ENCODE results near the gene ITIH2.

The ITIH2 gene

DNA sequence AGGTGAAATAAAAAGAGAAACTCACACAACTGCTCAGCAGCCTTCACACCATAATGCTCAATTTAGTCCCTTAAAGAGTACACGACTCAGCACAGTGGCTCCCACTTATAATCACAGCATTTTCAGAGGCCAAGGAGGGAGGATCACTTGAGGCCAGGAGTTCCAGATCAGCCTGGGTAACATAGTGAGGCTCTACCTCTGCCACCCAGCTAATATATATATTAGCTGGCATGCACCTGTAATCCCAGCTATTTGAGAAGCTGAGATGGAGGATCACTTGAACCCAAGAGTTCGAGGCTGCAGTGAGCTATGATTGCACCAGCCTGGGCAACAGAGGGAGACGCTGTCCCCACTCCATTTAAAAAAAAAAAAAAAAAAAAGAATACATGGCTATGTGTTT lies 2.2 kb downstream of the ITIH2 start:
- TF ChIP-seq CTCF (IDR thresholded peaks at IDR 0.05; ENCODE audit: borderline replicate concordance, extremely low read depth, low read length, poor library complexity, severe bottlenecking): no peak
- no peak for TF ChIP-seq EZH2 (IDR thresholded peaks at IDR 0.05; ENCODE audit: borderline replicate concordance, low read depth, low read length, severe bottlenecking)
- Histone ChIP-seq H3K4me2 (ENCODE audit: insufficient read depth, low read length) (no peak overlapping the region), H3K27me3 (ENCODE audit: insufficient read depth, low read length, poor library complexity) (peaks cover 3% of the 10 kb centered on the region), H3K4me1 (ENCODE audit: insufficient read depth, low read length) (no peaks in the 10 kb centered on the region), H3K79me2 (ENCODE audit: insufficient read depth, low read length) (no peaks in the 10 kb centered on the region), H3K9me3 (ENCODE audit: insufficient read depth, low read length, severe bottlenecking) (no peaks in the 10 kb centered on the region), H2AFZ (ENCODE audit: low read depth, low read length) (no peak overlapping the region), H3K36me3 (ENCODE audit: insufficient read depth, low read length) (no peaks in the 10 kb centered on the region), H3K27ac (ENCODE audit: low read length) (no peak overlapping the region), H3K9ac (ENCODE audit: low read depth, low read length) (no peak overlapping the region), H4K20me1 (ENCODE audit: insufficient read depth, low read length) (no peaks in the 10 kb centered on the region), H3K4me3 (ENCODE audit: low read depth in 1 of 2, low read length in 2 of 2) (no peak overlapping the region)
- no peak for DNase-seq
- no peak for ATAC-seq (ENCODE audit: insufficient read depth, low read depth)

DNA sequence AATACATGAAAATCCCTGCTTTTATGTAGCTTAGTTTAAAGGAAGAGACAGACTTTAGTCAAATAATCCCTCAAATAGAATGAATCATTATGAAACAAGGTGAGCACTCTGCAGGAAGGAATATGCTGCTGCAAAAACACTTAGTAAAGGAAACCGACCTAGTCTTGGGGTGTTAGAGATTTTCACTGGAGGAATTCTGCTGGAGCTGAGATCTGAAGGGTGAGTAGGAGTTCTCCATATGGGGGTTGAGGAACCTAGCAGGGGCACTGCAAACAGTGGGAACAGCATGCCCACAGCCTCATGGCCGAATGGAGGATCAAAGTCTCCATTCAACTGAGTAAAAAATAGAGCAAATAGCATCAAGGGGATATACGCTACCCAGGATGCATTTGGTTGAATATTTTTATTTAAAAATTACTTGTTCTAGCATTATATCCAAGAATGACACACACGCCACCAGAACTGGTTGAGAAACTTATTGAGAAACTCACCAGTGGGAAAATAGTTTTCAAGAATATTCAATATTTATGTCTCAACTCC lies 3.5 kb downstream of the ITIH2 start:
- H3K4me1 ChIP-seq (ENCODE audit: insufficient read depth, low read length): no peaks in the 10 kb centered on the region
- no peak overlapping the region for H3K27ac ChIP-seq (ENCODE audit: low read length)
- no peak overlapping the region for H2AFZ ChIP-seq (ENCODE audit: low read depth, low read length)
- H4K20me1 ChIP-seq (ENCODE audit: insufficient read depth, low read length): no peaks in the 10 kb centered on the region
- H3K27me3 ChIP-seq (ENCODE audit: insufficient read depth, low read length, poor library complexity): peaks cover 3% of the 10 kb centered on the region
- H3K79me2 ChIP-seq (ENCODE audit: insufficient read depth, low read length): no peaks in the 10 kb centered on the region
- H3K4me2 ChIP-seq (ENCODE audit: insufficient read depth, low read length): no peak overlapping the region
- H3K9me3 ChIP-seq (ENCODE audit: insufficient read depth, low read length, severe bottlenecking): no peaks in the 10 kb centered on the region
- no peaks in the 10 kb centered on the region for H3K36me3 ChIP-seq (ENCODE audit: insufficient read depth, low read length)
- ATAC-seq (ENCODE audit: insufficient read depth, low read depth): no peak
- no peak overlapping the region for H3K4me3 ChIP-seq (ENCODE audit: low read depth in 1 of 2, low read length in 2 of 2)
- no peak overlapping the region for H3K9ac ChIP-seq (ENCODE audit: low read depth, low read length)
- no peak for DNase-seq
- TF ChIP-seq CTCF (IDR thresholded peaks at IDR 0.05; ENCODE audit: borderline replicate concordance, extremely low read depth, low read length, poor library complexity, severe bottlenecking) (no peak), EZH2 (IDR thresholded peaks at IDR 0.05; ENCODE audit: borderline replicate concordance, low read depth, low read length, severe bottlenecking) (no peak)

DNA sequence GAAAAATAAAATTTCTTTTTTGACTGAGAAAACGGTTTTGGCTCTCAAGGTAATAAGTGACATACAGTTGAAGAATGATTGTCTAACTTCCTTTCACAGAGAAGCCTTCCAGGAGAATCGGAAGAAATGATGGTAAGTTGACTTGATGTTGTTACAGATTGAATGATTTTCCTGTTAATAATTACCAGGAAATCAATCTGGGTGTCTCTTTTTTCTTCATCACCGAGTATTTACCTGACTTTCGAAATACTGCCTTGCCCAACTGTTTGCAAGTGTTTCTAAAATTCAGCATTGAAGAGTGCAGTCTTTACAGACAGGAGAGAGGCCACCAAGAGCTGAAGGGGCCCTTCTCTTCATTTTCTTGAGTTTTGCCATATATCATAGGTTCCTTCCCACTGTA lies 4.0 kb downstream of the ITIH2 start:
- Histone ChIP-seq H3K27ac (ENCODE audit: low read length) (no peak overlapping the region), H2AFZ (ENCODE audit: low read depth, low read length) (no peak overlapping the region), H3K4me2 (ENCODE audit: insufficient read depth, low read length) (no peak overlapping the region), H4K20me1 (ENCODE audit: insufficient read depth, low read length) (no peaks in the 10 kb centered on the region), H3K4me1 (ENCODE audit: insufficient read depth, low read length) (no peaks in the 10 kb centered on the region), H3K9me3 (ENCODE audit: insufficient read depth, low read length, severe bottlenecking) (no peaks in the 10 kb centered on the region), H3K4me3 (ENCODE audit: low read depth in 1 of 2, low read length in 2 of 2) (no peak overlapping the region), H3K27me3 (ENCODE audit: insufficient read depth, low read length, poor library complexity) (peaks cover 3% of the 10 kb centered on the region), H3K9ac (ENCODE audit: low read depth, low read length) (no peak overlapping the region), H3K79me2 (ENCODE audit: insufficient read depth, low read length) (no peaks in the 10 kb centered on the region), H3K36me3 (ENCODE audit: insufficient read depth, low read length) (no peaks in the 10 kb centered on the region)
- DNase-seq (no peak), ATAC-seq (ENCODE audit: insufficient read depth, low read depth) (no peak)
- no peak for TF ChIP-seq EZH2 (IDR thresholded peaks at IDR 0.05; ENCODE audit: borderline replicate concordance, low read depth, low read length, severe bottlenecking)
- no peak for TF ChIP-seq CTCF (IDR thresholded peaks at IDR 0.05; ENCODE audit: borderline replicate concordance, extremely low read depth, low read length, poor library complexity, severe bottlenecking)
